GM23338 (cell line): ENCODE measurements around the gene ZNF385B. TPM values are rescaled to one million over a fixed set of nuclear protein-coding genes. Genes with fewer than 3 reads are reported as not detected.

Experiments
- ATAC-seq: fragments of 200-7000 bp; cut with Tn5 transposase; 3 replicates; pipeline ENCODE4 v1.9.1; 2020
- DNase-seq: peaks from one replicate; pipeline ENCODE4 v3.0.0-alpha.2; 2015; ENCODE audit warnings: low spot score
- H2AFZ ChIP-seq: fragments of 200-600 bp; sonication (generic); 2 replicates; pipeline ENCODE4 v1.8.0; 2016; ENCODE audit warnings: antibody characterized with exemption, mild to moderate bottlenecking, moderate library complexity
- H3F3A ChIP-seq: fragments of 200-600 bp; sonication (generic); replicated peaks from 2 replicates; pipeline ENCODE4 v1.8.0; 2017; ENCODE audit warnings: antibody characterized with exemption, mixed run types, low read depth
- H3K27ac ChIP-seq: fragments of 200-600 bp; sonication (generic); 2 replicates; pipeline ENCODE4 v1.6.1; 2016; ENCODE audit warnings: low read depth
- H3K27me3 ChIP-seq: fragments of 200-600 bp; sonication (generic); 2 replicates; pipeline ENCODE4 v1.8.0; 2016; ENCODE audit warnings: mild to moderate bottlenecking, mixed run types, moderate library complexity; ENCODE audit not compliant: insufficient read depth
- H3K36me3 ChIP-seq: fragments of 200-600 bp; sonication (generic); 2 replicates; pipeline ENCODE4 v1.8.0; 2016; ENCODE audit warnings: mild to moderate bottlenecking; ENCODE audit not compliant: insufficient read depth
- H3K4me1 ChIP-seq: fragments of 200-600 bp; sonication (generic); 2 replicates; pipeline ENCODE4 v1.8.0; 2016; ENCODE audit warnings: mild to moderate bottlenecking, moderate library complexity; ENCODE audit not compliant: insufficient read depth
- H3K4me2 ChIP-seq: fragments of 200-600 bp; sonication (generic); 2 replicates; pipeline ENCODE4 v1.7.1; 2017; ENCODE audit warnings: mixed run types
- H3K4me3 ChIP-seq: fragments of 200-600 bp; sonication (generic); 2 replicates; pipeline ENCODE4 v1.6.1; 2016; ENCODE audit warnings: mixed run types
- H3K79me2 ChIP-seq: fragments of 200-600 bp; sonication (generic); replicated peaks from 2 replicates; pipeline ENCODE4 v1.8.0; 2017; ENCODE audit warnings: mild to moderate bottlenecking; ENCODE audit not compliant: insufficient read depth
- H3K9me2 ChIP-seq: fragments of 200-600 bp; sonication (generic); 2 replicates; pipeline ENCODE4 v1.8.0; 2017; ENCODE audit not compliant: insufficient read depth
- H4K20me1 ChIP-seq: fragments of 200-600 bp; sonication (generic); replicated peaks from 2 replicates; pipeline ENCODE4 v1.8.0; 2017; ENCODE audit warnings: mild to moderate bottlenecking; ENCODE audit not compliant: insufficient read depth
- H3K27ac Mint-ChIP-seq: 2 replicates; pipeline ENCODE4 v1.8.0; 2020; ENCODE audit warnings: inconsistent platforms, mild to moderate bottlenecking, moderate library complexity, mixed read lengths
- H3K27me3 Mint-ChIP-seq: 3 replicates; pipeline ENCODE4 v1.8.0; 2022; ENCODE audit warnings: low read depth, mild to moderate bottlenecking, moderate library complexity, mixed read lengths, inconsistent platforms; ENCODE audit not compliant: insufficient read depth, poor library complexity
- H3K36me3 Mint-ChIP-seq: 3 replicates; pipeline ENCODE4 v1.8.0; 2021; ENCODE audit warnings: low read depth, mild to moderate bottlenecking, inconsistent platforms, moderate library complexity, mixed read lengths
- H3K4me1 Mint-ChIP-seq: 3 replicates; pipeline ENCODE4 v1.8.0; 2020; ENCODE audit warnings: mild to moderate bottlenecking, inconsistent platforms, mixed read lengths
- H3K4me3 Mint-ChIP-seq: 3 replicates; pipeline ENCODE4 v1.8.0; 2021; ENCODE audit warnings: moderate library complexity, mild to moderate bottlenecking, inconsistent platforms, mixed read lengths
- H3K9me3 Mint-ChIP-seq: 3 replicates; pipeline ENCODE4 v1.8.0; 2020; ENCODE audit warnings: moderate library complexity, mild to moderate bottlenecking, inconsistent platforms, mixed read lengths
- CTCF ChIP-seq, 2 experiments: fragments of 200-600 bp in 1 of 2; sonication (generic) in 1 of 2; conservative IDR thresholded peaks; 2 replicates each; pipeline versions ENCODE4 v1.5.1 to v1.6.1; 2016 to 2017; ENCODE audit warnings: antibody characterized with exemption in 2 of 2, low read depth in 2 of 2, mild to moderate bottlenecking in 2 of 2, moderate library complexity in 1 of 2
- ETS1 ChIP-seq: IDR thresholded peaks from 2 replicates; pipeline ENCODE4 v1.6.1; 2016; ENCODE audit warnings: antibody characterized with exemption
- EZH2 ChIP-seq: fragments of 200-600 bp; sonication (generic); IDR thresholded peaks from one replicate; pipeline ENCODE4 v1.8.0; 2017; ENCODE audit warnings: antibody characterized with exemption, mild to moderate bottlenecking, low read depth; ENCODE audit not compliant: unreplicated experiment
- JUNB ChIP-seq: IDR thresholded peaks from one replicate; pipeline ENCODE4 v1.6.1; 2016; ENCODE audit warnings: antibody characterized with exemption; ENCODE audit not compliant: unreplicated experiment
- POLR2AphosphoS5 ChIP-seq: IDR thresholded peaks from 2 replicates; pipeline ENCODE4 v1.6.1; 2016; ENCODE audit warnings: antibody characterized with exemption, low read depth
- REST ChIP-seq: IDR thresholded peaks from one replicate; pipeline ENCODE4 v1.6.1; 2018; ENCODE audit warnings: antibody characterized with exemption; ENCODE audit not compliant: unreplicated experiment
- STAT1 ChIP-seq: IDR thresholded peaks from one replicate; pipeline ENCODE4 v1.6.1; 2016; ENCODE audit warnings: antibody characterized with exemption; ENCODE audit not compliant: unreplicated experiment
- ZNF114 ChIP-seq: fragments of 250-450 bp; sonication (Bioruptor Pico); IDR thresholded peaks from 2 replicates; pipeline ENCODE4 v1.5.0; 2020; ENCODE audit warnings: mild to moderate bottlenecking, moderate library complexity
- ZNF462 ChIP-seq: fragments of 250-450 bp; sonication (Bioruptor Pico); IDR thresholded peaks from 2 replicates; pipeline ENCODE4 v1.5.0; 2020; ENCODE audit warnings: mild to moderate bottlenecking, moderate library complexity
- polyA plus RNA-seq: library from polyadenylated mRNA; unstranded; fragments of >200 nt; fragmentation: Nextera tagmentation; extraction: Ambion mirVana; gene quantifications from 2 replicates; pipeline ENCODE4 v1.2.1, GENCODE V29; 2016
- total RNA-seq: library from RNA; depleted of rRNA; stranded (reverse); fragments of >200 nt; shearing (Covaris generic); gene quantifications from 2 replicates; pipeline ENCODE4 v1.2.3, GENCODE V29; 2014

ZNF385B gene
- total and polyA plus RNA-seq, 2 experiments from 2014 or later = 1.5 to 4.6 TPM

- ATAC-seq = no peak
- no peak overlapping the region for H3K4me3 Mint-ChIP-seq
Observed at GRCh38 chr2:179470992-179471391, 390.4 kb downstream of the ZNF385B start.

GRCh38 chr2:179470089-179470488 is 391.3 kb downstream of the ZNF385B start:
- DNase-seq (peak; percentile 30), ATAC-seq (peak; percentile 37)
- no peaks in the 10 kb centered on the region for H3K27me3 ChIP-seq
- Mint-ChIP-seq H3K27me3 (no peaks in the 10 kb centered on the region), H3K27ac (no peak overlapping the region), H3K4me1 (peaks cover 12% of the 10 kb centered on the region), H3K36me3 (peaks cover 1% of the 10 kb centered on the region; the same call in 2 of the 3 replicates), H3K4me3 (no peak overlapping the region), H3K9me3 (no peaks in the 10 kb centered on the region)
- 0 out of 2 replicates have a peak, but pooled peaks cover 5% of the 10 kb centered on the region for H3K9me2 ChIP-seq
- H3K79me2 ChIP-seq = no peaks in the 10 kb centered on the region
- peak overlapping the region; percentile 34; the same call in 1 of the 2 replicates for H2AFZ ChIP-seq
- no peaks in the 10 kb centered on the region for H4K20me1 ChIP-seq
- H3K4me1 ChIP-seq = peaks cover 12% of the 10 kb centered on the region
- peak overlapping the region; percentile 49; the same call in 1 of the 2 replicates for H3K4me2 ChIP-seq
- H3F3A ChIP-seq = no peaks in the 10 kb centered on the region
- H3K4me3 ChIP-seq = no peak overlapping the region
- H3K27ac ChIP-seq = no peak overlapping the region
- no peaks in the 10 kb centered on the region for H3K36me3 ChIP-seq
- TF ChIP-seq ETS1 (no peak), STAT1 (no peak), ZNF114 (CRISPR knock-in tag) (no peak), EZH2 (no peak), REST (no peak), ZNF462 (no peak), CTCF (conservative IDR thresholded peaks at IDR 0.05; ENCODE audit: low read depth in 2 of 2) (no peak), POLR2AphosphoS5 (no peak), JUNB (no peak)

More at GRCh38 chr2:179470992-179471391, 390.4 kb downstream of the ZNF385B start:
- DNase-seq = no peak
- Histone ChIP-seq H3F3A (no peaks in the 10 kb centered on the region), H3K79me2 (no peaks in the 10 kb centered on the region), H3K36me3 (no peaks in the 10 kb centered on the region), H3K9me2 (0 out of 2 replicates have a peak, but pooled peaks cover 2% of the 10 kb centered on the region), H4K20me1 (no peaks in the 10 kb centered on the region), H3K4me2 (no peak overlapping the region), H3K4me1 (peaks cover 12% of the 10 kb centered on the region), H3K27me3 (no peaks in the 10 kb centered on the region), H3K4me3 (no peak overlapping the region), H2AFZ (no peak overlapping the region), H3K27ac (no peak overlapping the region)
- H3K9me3 Mint-ChIP-seq = no peaks in the 10 kb centered on the region
- TF ChIP-seq ZNF114 (CRISPR knock-in tag) = no peak
- H3K36me3 Mint-ChIP-seq = no peaks in the 10 kb centered on the region
- no peak overlapping the region for H3K27ac Mint-ChIP-seq
- no peaks in the 10 kb centered on the region for H3K27me3 Mint-ChIP-seq
- peaks cover 12% of the 10 kb centered on the region for H3K4me1 Mint-ChIP-seq
